Fibroblast of lung (primary cell): ENCODE measurements around the gene SPTBN1.

Experiments
- CTCF ChIP-seq, 2 donors: IDR thresholded peaks in 1 of 2; conservative IDR thresholded peaks in 1 of 2; 1 replicate in 1 of 2; 2 replicates in 1 of 2; pipeline ENCODE4 v1.5.1; 2011 to 2012; ENCODE audit warnings: low read length in 2 of 2, control low read depth in 1 of 2, inconsistent platforms in 1 of 2, low read depth in 1 of 2, mild to moderate bottlenecking in 1 of 2
- EZH2 ChIP-seq: IDR thresholded peaks from 2 replicates; pipeline ENCODE4 v1.5.1; 2012; ENCODE audit warnings: low read length, control low read depth, mild to moderate bottlenecking; ENCODE audit errors: missing control alignments

GRCh38 chr2:54710216-54710615, 254.1 kb downstream of the SPTBN1 start:
- TF ChIP-seq CTCF (conservative IDR thresholded peaks at IDR 0.05 in 1 of 2, IDR thresholded peaks at IDR 0.05 in 1 of 2; ENCODE audit: low read depth in 1 of 2, low read length in 2 of 2) (no peak), EZH2 (no peak)
